HEK293 (cell line): ENCODE data around the gene MYH14.

ENCODE experiments used
- CTCF ChIA-PET: fragments of 350-600 bp; formaldehyde crosslinking; extraction: SDS; loops from one replicate; lab custom pipeline; 2021; ENCODE audit warnings: antibody characterized with exemption; lab: Yijun Ruan, JAX
- POLR2A ChIA-PET: fragments of 300-600 bp; formaldehyde crosslinking; extraction: SDS; loops from one replicate; lab custom pipeline; 2020; ENCODE audit warnings: antibody characterized with exemption, inconsistent platforms; lab: Yijun Ruan, JAX
- H3K27ac ChIP-seq: fragments of 200-500 bp; sonication (Bioruptor generic); 2 replicates; pipeline ENCODE4 v1.5.1; 2014; ENCODE audit warnings: low read depth, low read length, control low read depth, inconsistent platforms; ENCODE audit errors: extremely low read depth
- H3K36me3 ChIP-seq, 2 experiments: fragments of 200-500 bp in 1 of 2; sonication (Bioruptor generic) in 1 of 2; 1 replicate in 1 of 2; 2 replicates in 1 of 2; pipeline ENCODE4 v1.5.1; 2014 to 2017; ENCODE audit warnings: inconsistent platforms in 2 of 2, low read length in 2 of 2; ENCODE audit not compliant: control insufficient read depth in 2 of 2, insufficient read depth in 1 of 2
- H3K4me1 ChIP-seq: fragments of 200-500 bp; sonication (Bioruptor generic); 2 replicates; pipeline ENCODE4 v1.5.1; 2014; ENCODE audit warnings: mild to moderate bottlenecking, low read length, inconsistent platforms; ENCODE audit not compliant: control insufficient read depth, insufficient read depth
- H3K4me3 ChIP-seq: 2 replicates; pipeline ENCODE4 v1.5.1; 2011; ENCODE audit warnings: low read depth, mild to moderate bottlenecking, control low read depth, low read length, moderate library complexity
- H3K9me3 ChIP-seq: fragments of 200-500 bp; sonication (Bioruptor generic); 2 replicates; pipeline ENCODE4 v1.5.1; 2014; ENCODE audit warnings: low read depth, low read length, inconsistent platforms; ENCODE audit not compliant: control insufficient read depth, insufficient read depth
- HOXC10 ChIP-seq: sonication (generic); formaldehyde crosslinking; IDR thresholded peaks from 2 replicates; pipeline ENCODE4 v1.8.1; 2023; ENCODE audit warnings: mild to moderate bottlenecking, missing genetic modification reagents
- OVOL3 ChIP-seq: fragments of 450-650 bp; formaldehyde crosslinking; IDR thresholded peaks from 2 replicates; pipeline ENCODE4 v1.5.1; 2016; ENCODE audit warnings: missing biosample characterization, missing genetic modification characterization
- SCRT1 ChIP-seq: fragments of 450-650 bp; formaldehyde crosslinking; IDR thresholded peaks from 2 replicates; pipeline ENCODE4 v1.5.1; 2016; ENCODE audit warnings: missing biosample characterization, missing genetic modification characterization, borderline replicate concordance
- ZBTB17 ChIP-seq: fragments of 450-650 bp; formaldehyde crosslinking; IDR thresholded peaks from 2 replicates; pipeline ENCODE4 v1.5.1; 2016; ENCODE audit warnings: missing biosample characterization, missing genetic modification characterization
- ZFP3 ChIP-seq: fragments of 450-650 bp; formaldehyde crosslinking; IDR thresholded peaks from 2 replicates; pipeline ENCODE4 v1.5.1; 2016; ENCODE audit warnings: low read depth, missing biosample characterization, missing genetic modification characterization
- ZNF274 ChIP-seq, 2 experiments: fragments of 200-500 bp in 1 of 2; fragments of 450-650 bp in 1 of 2; sonication (Bioruptor generic) in 1 of 2; formaldehyde crosslinking in 1 of 2; IDR thresholded peaks; 2 replicates each; pipeline versions ENCODE4 v1.5.1 to v1.6.1; 2014 to 2016; ENCODE audit warnings: borderline replicate concordance in 1 of 2, inconsistent platforms in 1 of 2, low read length in 1 of 2, missing biosample characterization in 1 of 2, missing genetic modification characterization in 1 of 2
- ZNF366 ChIP-seq: fragments of 450-650 bp; formaldehyde crosslinking; conservative IDR thresholded peaks from 2 replicates; pipeline ENCODE4 v1.5.1; 2016; ENCODE audit warnings: missing biosample characterization, missing genetic modification characterization
- ZNF433 ChIP-seq: fragments of 450-650 bp; formaldehyde crosslinking; IDR thresholded peaks from 2 replicates; pipeline ENCODE4 v1.5.1; 2016; ENCODE audit warnings: missing biosample characterization, missing genetic modification characterization, low read depth
- ZNF558 ChIP-seq: fragments of 450-650 bp; formaldehyde crosslinking; IDR thresholded peaks from 2 replicates; pipeline ENCODE4 v1.5.1; 2016; ENCODE audit warnings: missing biosample characterization, missing genetic modification characterization
- ZNF623 ChIP-seq: fragments of 450-650 bp; formaldehyde crosslinking; IDR thresholded peaks from 2 replicates; pipeline ENCODE4 v1.5.1; 2016; ENCODE audit warnings: missing biosample characterization, missing genetic modification characterization
- ZNF624 ChIP-seq: fragments of 450-650 bp; formaldehyde crosslinking; IDR thresholded peaks from 2 replicates; pipeline ENCODE4 v1.5.1; 2017; ENCODE audit warnings: missing biosample characterization, missing genetic modification characterization
- ZXDB ChIP-seq: fragments of 450-650 bp; formaldehyde crosslinking; IDR thresholded peaks from 2 replicates; pipeline ENCODE4 v1.5.1; 2016; ENCODE audit warnings: missing biosample characterization, missing genetic modification characterization
- TF ChIP-seq, protein P1 (sequence below): fragments of 450-650 bp; formaldehyde crosslinking; IDR thresholded peaks from 2 replicates; pipeline ENCODE4 v1.5.1; 2016; ENCODE audit warnings: missing biosample characterization, missing genetic modification characterization
- TF ChIP-seq, protein P2 (sequence below): fragments of 450-650 bp; formaldehyde crosslinking; IDR thresholded peaks from 2 replicates; pipeline ENCODE4 v1.5.1; 2016; ENCODE audit warnings: missing biosample characterization, missing genetic modification characterization

MYH14 gene

DNA sequence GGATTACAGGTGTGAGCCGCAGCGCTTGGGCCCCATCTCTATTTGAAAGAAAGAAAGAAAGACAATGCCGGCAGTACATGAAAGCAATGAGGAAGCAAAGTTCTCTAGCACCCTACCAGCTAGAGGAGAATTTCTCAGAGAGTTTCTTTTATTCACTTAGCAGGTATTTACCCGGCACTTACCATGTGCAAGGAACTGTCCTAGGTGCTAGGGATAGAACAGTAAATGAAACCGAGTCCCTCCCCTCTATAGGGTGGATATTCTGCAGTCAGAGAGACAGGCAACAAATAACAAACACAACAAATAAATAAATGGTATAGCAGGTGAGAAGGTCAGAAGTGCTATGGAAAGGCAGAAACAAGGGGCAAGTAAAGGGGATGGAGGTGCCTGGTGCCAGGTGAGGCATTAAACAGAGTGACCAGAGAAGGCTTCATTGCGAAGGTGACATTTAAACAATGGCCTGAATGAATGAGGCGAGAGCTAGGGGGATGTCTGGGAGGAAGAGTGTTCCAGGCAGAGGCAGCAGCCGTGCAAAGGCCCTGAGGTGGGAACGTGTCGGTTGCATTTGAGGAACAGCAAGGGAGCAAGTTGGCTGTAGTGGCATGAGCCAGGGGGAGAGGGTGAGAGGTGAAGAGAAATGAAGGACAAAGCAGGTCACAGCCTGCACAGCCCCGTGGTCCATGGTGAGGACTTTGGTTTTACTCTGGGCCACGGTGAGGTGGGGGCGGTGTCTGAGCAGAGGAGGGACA lies 10.8 kb upstream of the MYH14 start:
- Histone ChIP-seq H3K4me1 (peaks cover 4% of the 10 kb centered on the region; the same call in 1 of the 2 replicates), H3K27ac (no peak overlapping the region), H3K36me3 (no peaks in the 10 kb centered on the region), H3K4me3 (no peak overlapping the region), H3K9me3 (no peaks in the 10 kb centered on the region)
- POLR2A ChIA-PET, result no interaction called here
- no peak for TF ChIP-seq HOXC10 (CRISPR knock-in tag)
- peak; percentile 97 for TF ChIP-seq ZNF623 (tag by site-specific recombination)
- TF ChIP-seq, protein P1, sequence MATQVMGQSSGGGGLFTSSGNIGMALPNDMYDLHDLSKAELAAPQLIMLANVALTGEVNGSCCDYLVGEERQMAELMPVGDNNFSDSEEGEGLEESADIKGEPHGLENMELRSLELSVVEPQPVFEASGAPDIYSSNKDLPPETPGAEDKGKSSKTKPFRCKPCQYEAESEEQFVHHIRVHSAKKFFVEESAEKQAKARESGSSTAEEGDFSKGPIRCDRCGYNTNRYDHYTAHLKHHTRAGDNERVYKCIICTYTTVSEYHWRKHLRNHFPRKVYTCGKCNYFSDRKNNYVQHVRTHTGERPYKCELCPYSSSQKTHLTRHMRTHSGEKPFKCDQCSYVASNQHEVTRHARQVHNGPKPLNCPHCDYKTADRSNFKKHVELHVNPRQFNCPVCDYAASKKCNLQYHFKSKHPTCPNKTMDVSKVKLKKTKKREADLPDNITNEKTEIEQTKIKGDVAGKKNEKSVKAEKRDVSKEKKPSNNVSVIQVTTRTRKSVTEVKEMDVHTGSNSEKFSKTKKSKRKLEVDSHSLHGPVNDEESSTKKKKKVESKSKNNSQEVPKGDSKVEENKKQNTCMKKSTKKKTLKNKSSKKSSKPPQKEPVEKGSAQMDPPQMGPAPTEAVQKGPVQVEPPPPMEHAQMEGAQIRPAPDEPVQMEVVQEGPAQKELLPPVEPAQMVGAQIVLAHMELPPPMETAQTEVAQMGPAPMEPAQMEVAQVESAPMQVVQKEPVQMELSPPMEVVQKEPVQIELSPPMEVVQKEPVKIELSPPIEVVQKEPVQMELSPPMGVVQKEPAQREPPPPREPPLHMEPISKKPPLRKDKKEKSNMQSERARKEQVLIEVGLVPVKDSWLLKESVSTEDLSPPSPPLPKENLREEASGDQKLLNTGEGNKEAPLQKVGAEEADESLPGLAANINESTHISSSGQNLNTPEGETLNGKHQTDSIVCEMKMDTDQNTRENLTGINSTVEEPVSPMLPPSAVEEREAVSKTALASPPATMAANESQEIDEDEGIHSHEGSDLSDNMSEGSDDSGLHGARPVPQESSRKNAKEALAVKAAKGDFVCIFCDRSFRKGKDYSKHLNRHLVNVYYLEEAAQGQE (tag by site-specific recombination), result peak; percentile 88
- CTCF ChIA-PET, result interaction anchor here (0.6 to 1.7 kb wide), 4 partner anchors 11 to 46 kb away, joined by 3 to 8 read pairs (median 4); partner anchors contain the start of gene MYH14

DNA sequence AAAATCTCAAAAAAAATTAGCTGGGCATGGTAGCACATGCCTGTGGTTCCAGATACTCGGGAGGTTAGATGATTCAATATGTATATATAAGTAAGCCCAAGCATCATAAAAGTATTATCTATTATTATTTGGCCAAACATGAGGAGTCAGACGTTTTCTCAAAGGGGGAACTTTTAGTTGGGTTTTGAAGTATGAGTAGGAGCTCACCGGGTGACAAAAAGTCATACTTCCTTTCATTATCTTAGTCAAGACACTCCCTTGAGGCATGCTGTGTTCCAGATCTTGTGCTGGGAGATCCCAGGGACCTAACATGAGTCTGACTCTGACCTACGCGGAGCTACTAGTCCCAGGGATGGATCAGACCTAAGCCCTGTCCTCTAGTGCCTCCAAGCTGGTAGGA lies 8.2 kb upstream of the MYH14 start:
- Histone ChIP-seq H3K4me1 (peaks cover 8% of the 10 kb centered on the region; the same call in 1 of the 2 replicates), H3K9me3 (no peaks in the 10 kb centered on the region), H3K36me3 (no peaks in the 10 kb centered on the region)
- CTCF ChIA-PET, result interaction anchor here (0.6 to 2.4 kb wide), 4 partner anchors 10 to 394 kb away, joined by 3 to 5 read pairs (median 3); no protein-coding TSS in a partner anchor
- POLR2A ChIA-PET, result interaction anchor here (1.9 kb wide), 1 partner anchor 8 kb away, joined by 7 read pairs; the partner anchor contains the start of gene MYH14
- TF ChIP-seq ZXDB (no peak), OVOL3 (tag by site-specific recombination) (no peak), ZNF433 (tag by site-specific recombination) (no peak), ZFP3 (peak; percentile 83)
- TF ChIP-seq, protein P2, sequence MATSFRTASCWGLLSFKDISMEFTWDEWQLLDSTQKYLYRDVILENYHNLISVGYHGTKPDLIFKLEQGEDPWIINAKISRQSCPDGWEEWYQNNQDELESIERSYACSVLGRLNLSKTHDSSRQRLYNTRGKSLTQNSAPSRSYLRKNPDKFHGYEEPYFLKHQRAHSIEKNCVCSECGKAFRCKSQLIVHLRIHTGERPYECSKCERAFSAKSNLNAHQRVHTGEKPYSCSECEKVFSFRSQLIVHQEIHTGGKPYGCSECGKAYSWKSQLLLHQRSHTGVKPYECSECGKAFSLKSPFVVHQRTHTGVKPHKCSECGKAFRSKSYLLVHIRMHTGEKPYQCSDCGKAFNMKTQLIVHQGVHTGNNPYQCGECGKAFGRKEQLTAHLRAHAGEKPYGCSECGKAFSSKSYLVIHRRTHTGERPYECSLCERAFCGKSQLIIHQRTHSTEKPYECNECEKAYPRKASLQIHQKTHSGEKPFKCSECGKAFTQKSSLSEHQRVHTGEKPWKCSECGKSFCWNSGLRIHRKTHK (tag by site-specific recombination), result no peak
- TF ChIP-seq, all 188 proteins: peak for 1
- H3K4me3 ChIP-seq, result no peak overlapping the region
- H3K27ac ChIP-seq, result no peak overlapping the region

DNA sequence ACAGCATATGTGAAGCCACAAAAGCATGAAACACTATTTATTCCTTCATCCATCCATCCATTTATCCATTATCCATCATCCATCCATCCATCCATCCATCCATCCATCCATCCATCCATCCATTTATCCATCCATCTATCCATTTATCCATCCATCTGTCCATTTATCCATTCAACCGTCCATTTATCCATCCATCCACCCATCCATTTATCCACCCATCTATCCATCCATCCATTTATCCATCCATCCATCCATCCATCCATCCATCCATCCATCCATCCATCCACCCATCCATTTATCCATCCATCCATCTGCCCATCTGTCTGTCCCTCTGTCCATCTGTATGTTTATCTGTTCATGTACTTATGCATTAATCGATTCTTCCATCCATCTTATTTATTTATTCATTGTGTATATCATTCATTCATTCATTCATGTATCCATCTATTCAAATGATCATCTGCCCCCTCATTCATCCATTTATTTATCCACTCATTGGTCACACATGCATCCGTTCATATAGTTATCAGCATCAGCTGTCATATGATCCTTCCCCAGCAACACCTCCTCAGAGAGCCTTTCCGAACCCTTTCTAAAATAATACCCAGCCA lies 7.0 kb upstream of the MYH14 start:
- Histone ChIP-seq H3K36me3 (no peaks in the 10 kb centered on the region), H3K4me3 (no peak overlapping the region), H3K4me1 (peaks cover 5% of the 10 kb centered on the region; the same call in 1 of the 2 replicates), H3K27ac (no peak overlapping the region), H3K9me3 (no peaks in the 10 kb centered on the region)
- POLR2A ChIA-PET, result no interaction called here
- CTCF ChIA-PET, result no interaction called here
- TF ChIP-seq SCRT1, result no peak
- peak; percentile 99 for TF ChIP-seq ZNF366 (tag by site-specific recombination)
- no peak for TF ChIP-seq ZNF624 (tag by site-specific recombination)
- no peak for TF ChIP-seq ZNF274 (IDR thresholded peaks at IDR 0.05; ENCODE audit: low read length)
- no peak for TF ChIP-seq ZNF274 (tag by site-specific recombination; IDR thresholded peaks at IDR 0.05; ENCODE audit: borderline replicate concordance)
- TF ChIP-seq ZNF558 (tag by site-specific recombination), result no peak
- peak; percentile 100 for TF ChIP-seq ZBTB17 (tag by site-specific recombination)
